Suprapubic skin (tissue), 4 donors: ENCODE measurements around the gene ANKRD17.

ENCODE experiments used
- CTCF ChIP-seq, 2 donors: fragments of 200-600 bp in 1 of 2; fragments of 450-650 bp in 1 of 2; sonication (generic) in 1 of 2; IDR thresholded peaks; one replicate each; pipeline ENCODE4 v1.5.1; 2016 to 2019; ENCODE audit warnings: antibody characterized with exemption in 2 of 2, mild to moderate bottlenecking in 1 of 2, moderate library complexity in 1 of 2
- EP300 ChIP-seq: sonication (generic); formaldehyde crosslinking; IDR thresholded peaks from one replicate; pipeline ENCODE4 v1.6.1; 2017; ENCODE audit warnings: antibody characterized with exemption
- POLR2A ChIP-seq, 2 donors: fragments of 450-650 bp; IDR thresholded peaks; one replicate each; pipeline ENCODE4 v1.6.1; 2017; ENCODE audit warnings: antibody characterized with exemption in 2 of 2, mild to moderate bottlenecking in 2 of 2, moderate library complexity in 2 of 2
- POLR2AphosphoS5 ChIP-seq, 3 donors: sonication (generic); formaldehyde crosslinking; IDR thresholded peaks; one replicate each; pipeline ENCODE4 v1.6.1; 2017; ENCODE audit warnings: antibody characterized with exemption in 3 of 3

- TF ChIP-seq CTCF (IDR thresholded peaks at IDR 0.05) (no peak), POLR2AphosphoS5 (IDR thresholded peaks at IDR 0.05) (no peak), POLR2A (IDR thresholded peaks at IDR 0.05) (no peak), EP300 (no peak)
Measured at GRCh38 chr4:73206236-73206635, 52.4 kb downstream of the ANKRD17 start.
